ENCODE measurements around the gene OTUB2. TPM values are rescaled to one million over a fixed set of nuclear protein-coding genes. Genes with fewer than 3 reads are reported as not detected.

OTUB2 gene
- total RNA-seq, 1 donor from 2014 or later, result 3.0 TPM

GRCh38 chr14:94009767-94010166, 16.4 kb upstream of the OTUB2 start:
- Mint-ChIP-seq H3K4me3 (peak overlapping the region; percentile 64), H3K36me3 (no peaks in the 10 kb centered on the region), H3K9me3 (no peaks in the 10 kb centered on the region), H3K4me1 (ENCODE audit: unreplicated experiment) (peaks cover 16% of the 10 kb centered on the region), H3K27ac (peak overlapping the region; percentile 41), H3K27me3 (peaks cover 12% of the 10 kb centered on the region)
- TF ChIP-seq, protein P1, sequence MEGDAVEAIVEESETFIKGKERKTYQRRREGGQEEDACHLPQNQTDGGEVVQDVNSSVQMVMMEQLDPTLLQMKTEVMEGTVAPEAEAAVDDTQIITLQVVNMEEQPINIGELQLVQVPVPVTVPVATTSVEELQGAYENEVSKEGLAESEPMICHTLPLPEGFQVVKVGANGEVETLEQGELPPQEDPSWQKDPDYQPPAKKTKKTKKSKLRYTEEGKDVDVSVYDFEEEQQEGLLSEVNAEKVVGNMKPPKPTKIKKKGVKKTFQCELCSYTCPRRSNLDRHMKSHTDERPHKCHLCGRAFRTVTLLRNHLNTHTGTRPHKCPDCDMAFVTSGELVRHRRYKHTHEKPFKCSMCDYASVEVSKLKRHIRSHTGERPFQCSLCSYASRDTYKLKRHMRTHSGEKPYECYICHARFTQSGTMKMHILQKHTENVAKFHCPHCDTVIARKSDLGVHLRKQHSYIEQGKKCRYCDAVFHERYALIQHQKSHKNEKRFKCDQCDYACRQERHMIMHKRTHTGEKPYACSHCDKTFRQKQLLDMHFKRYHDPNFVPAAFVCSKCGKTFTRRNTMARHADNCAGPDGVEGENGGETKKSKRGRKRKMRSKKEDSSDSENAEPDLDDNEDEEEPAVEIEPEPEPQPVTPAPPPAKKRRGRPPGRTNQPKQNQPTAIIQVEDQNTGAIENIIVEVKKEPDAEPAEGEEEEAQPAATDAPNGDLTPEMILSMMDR (conservative IDR thresholded peaks at IDR 0.05), result no peak
- DNase-seq (ENCODE audit: extremely low spot score, unreplicated experiment), result no peak

GRCh38 chr14:94010625-94011024, 15.5 kb upstream of the OTUB2 start:
- Mint-ChIP-seq H3K9me3 (no peaks in the 10 kb centered on the region), H3K36me3 (no peaks in the 10 kb centered on the region), H3K27me3 (peaks cover 6% of the 10 kb centered on the region), H3K27ac (no peak overlapping the region), H3K4me3 (no peak overlapping the region), H3K4me1 (ENCODE audit: unreplicated experiment) (peaks cover 16% of the 10 kb centered on the region)
- no peak for DNase-seq (ENCODE audit: extremely low spot score, unreplicated experiment)
- TF ChIP-seq, protein P1 (conservative IDR thresholded peaks at IDR 0.05), result no peak

DNA sequence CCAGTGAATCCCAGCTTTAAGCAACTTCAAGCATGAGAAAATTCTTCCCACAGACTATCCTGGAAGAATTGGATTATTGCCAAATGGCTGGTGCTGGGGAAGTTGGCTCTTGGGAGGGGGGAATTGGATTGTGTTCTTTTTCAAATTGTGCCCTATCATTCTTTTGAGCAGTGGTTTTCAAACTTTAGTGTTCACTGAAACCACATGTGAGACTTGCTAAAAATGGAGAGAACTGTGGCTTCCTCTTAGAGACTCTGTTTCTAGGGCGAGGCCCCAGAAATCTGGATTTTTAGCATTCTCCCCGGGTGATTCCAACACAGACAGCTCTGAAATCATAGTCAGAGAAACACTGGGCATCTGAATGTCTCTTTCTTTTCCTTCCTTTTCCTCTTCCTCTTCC, 14.3 kb upstream of the OTUB2 start:
- no peak for DNase-seq (ENCODE audit: extremely low spot score, unreplicated experiment)
- TF ChIP-seq, protein P1 (conservative IDR thresholded peaks at IDR 0.05), result no peak
- Mint-ChIP-seq H3K9me3 (no peaks in the 10 kb centered on the region), H3K27ac (peak overlapping the region; percentile 75), H3K27me3 (peaks cover 6% of the 10 kb centered on the region), H3K4me1 (ENCODE audit: unreplicated experiment) (peaks cover 16% of the 10 kb centered on the region), H3K4me3 (no peak overlapping the region), H3K36me3 (no peaks in the 10 kb centered on the region)

DNA sequence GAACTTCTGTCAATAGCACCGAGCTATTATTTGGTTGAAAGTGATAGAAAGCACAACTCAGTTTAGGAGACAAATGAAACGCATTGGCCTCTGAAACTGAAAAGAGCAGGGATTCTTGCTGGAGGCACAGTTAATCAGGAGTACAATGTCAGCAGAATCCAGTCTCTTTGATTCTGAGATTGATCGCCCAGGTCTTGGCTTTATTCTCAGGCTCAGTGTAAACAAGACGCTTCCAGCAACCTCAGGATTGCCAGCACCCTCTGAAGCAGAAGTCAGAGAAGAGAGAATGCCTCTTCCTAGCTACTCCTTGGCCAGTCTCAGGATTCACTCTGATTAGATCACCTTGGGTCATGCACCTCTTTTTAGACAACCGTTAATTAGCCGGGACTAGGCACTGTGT, 11.8 kb upstream of the OTUB2 start:
- H3K27me3 Mint-ChIP-seq, result peaks cover 6% of the 10 kb centered on the region
- peaks cover 16% of the 10 kb centered on the region for H3K4me1 Mint-ChIP-seq (ENCODE audit: unreplicated experiment)
- H3K9me3 Mint-ChIP-seq, result no peaks in the 10 kb centered on the region
- no peaks in the 10 kb centered on the region for H3K36me3 Mint-ChIP-seq
- DNase-seq (ENCODE audit: extremely low spot score, unreplicated experiment), result no peak
- H3K27ac Mint-ChIP-seq, result no peak overlapping the region
- H3K4me3 Mint-ChIP-seq, result no peak overlapping the region
- TF ChIP-seq, protein P1 (conservative IDR thresholded peaks at IDR 0.05), result no peak

GRCh38 chr14:94015223-94015622, 10.9 kb upstream of the OTUB2 start:
- Mint-ChIP-seq H3K27ac (no peak overlapping the region), H3K27me3 (peaks cover 4% of the 10 kb centered on the region), H3K4me3 (no peak overlapping the region), H3K36me3 (no peaks in the 10 kb centered on the region), H3K4me1 (ENCODE audit: unreplicated experiment) (peaks cover 9% of the 10 kb centered on the region), H3K9me3 (no peaks in the 10 kb centered on the region)
- TF ChIP-seq, protein P1 (conservative IDR thresholded peaks at IDR 0.05), result peak; percentile 30
- DNase-seq (ENCODE audit: extremely low spot score, unreplicated experiment), result no peak

GRCh38 chr14:94016446-94016976, 9.6 kb upstream of the OTUB2 start:
- Mint-ChIP-seq H3K4me1 (ENCODE audit: unreplicated experiment) (peaks cover 15% of the 10 kb centered on the region), H3K9me3 (no peaks in the 10 kb centered on the region), H3K36me3 (no peaks in the 10 kb centered on the region), H3K27ac (no peak overlapping the region), H3K4me3 (no peak overlapping the region), H3K27me3 (peaks cover 4% of the 10 kb centered on the region)
- TF ChIP-seq, protein P1 (conservative IDR thresholded peaks at IDR 0.05), result no peak
- DNase-seq (ENCODE audit: extremely low spot score, unreplicated experiment), result no peak

Measured in type B pancreatic cell (in vitro differentiated cells).